MG63 (cell line): ENCODE measurements around the gene LTA4H. TPM values are rescaled to one million over a fixed set of nuclear protein-coding genes. Genes with fewer than 3 reads are reported as not detected.
A peak's percentile ranks its signal among the peaks of the same experiment; 100 is the strongest.

Source experiments
- DNase-seq: peaks from one replicate; pipeline ENCODE4 v3.0.0-alpha.2; 2020
- H3K27me3 ChIP-seq: fragments of 250-450 bp; sonication (Bioruptor Pico); 2 replicates; pipeline ENCODE4 v1.5.1; 2020; ENCODE audit warnings: mild to moderate bottlenecking, moderate library complexity
- H3K36me3 ChIP-seq: fragments of 250-450 bp; sonication (Bioruptor Pico); 2 replicates; pipeline ENCODE4 v1.5.1; 2020; ENCODE audit warnings: mild to moderate bottlenecking, moderate library complexity
- H3K4me3 ChIP-seq: fragments of 250-450 bp; sonication (Bioruptor Pico); 2 replicates; pipeline ENCODE4 v1.5.1; 2020; ENCODE audit warnings: mild to moderate bottlenecking, moderate library complexity
- H3K9me3 ChIP-seq: fragments of 250-450 bp; sonication (Bioruptor Pico); 2 replicates; pipeline ENCODE4 v1.5.1; 2020; ENCODE audit warnings: mild to moderate bottlenecking, moderate library complexity
- total RNA-seq: library from RNA; depleted of rRNA; stranded (reverse); fragments of >200 nt; shearing (Covaris generic); gene quantifications from 2 replicates; pipeline ENCODE4 v1.2.3, GENCODE V29; 2014; ENCODE audit warnings: low replicate concordance

Gene LTA4H
- total RNA-seq, 1 experiment from 2014 or later: 45.7 TPM

DNA sequence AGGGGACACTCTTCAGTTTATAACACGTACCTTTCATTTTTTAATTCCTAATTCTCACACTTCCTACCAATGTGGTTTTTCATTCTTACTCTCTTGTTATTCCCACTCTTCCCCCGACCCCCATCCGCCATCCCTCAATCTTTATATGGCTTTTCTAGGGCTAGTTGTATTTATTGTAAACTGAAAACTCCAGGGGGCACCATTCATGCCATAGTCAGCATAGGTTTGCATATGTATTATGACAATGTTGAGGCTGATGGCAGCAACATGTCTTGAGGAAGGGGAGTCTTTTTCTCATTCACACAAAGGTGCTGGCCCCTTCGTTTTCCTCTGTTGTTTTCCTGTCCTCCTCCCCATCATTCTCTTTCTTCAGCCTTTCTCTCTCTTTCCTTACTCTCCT is 27.7 kb upstream of the LTA4H start:
- no peaks in the 10 kb centered on the region for H3K27me3 ChIP-seq
- no peak for DNase-seq
- no peak overlapping the region for H3K4me3 ChIP-seq
- no peaks in the 10 kb centered on the region for H3K9me3 ChIP-seq
- no peaks in the 10 kb centered on the region for H3K36me3 ChIP-seq

- Histone ChIP-seq H3K4me3 (no peak overlapping the region), H3K9me3 (no peaks in the 10 kb centered on the region), H3K36me3 (no peaks in the 10 kb centered on the region), H3K27me3 (no peaks in the 10 kb centered on the region)
- peak; percentile 61 for DNase-seq
These were observed 26.6 kb upstream of the LTA4H start for GRCh38 chr12:96061864-96062453.

GRCh38 chr12:96061323-96061722 is 25.9 kb upstream of the LTA4H start:
- H3K36me3 ChIP-seq: no peaks in the 10 kb centered on the region
- no peak for DNase-seq
- no peak overlapping the region for H3K4me3 ChIP-seq
- H3K9me3 ChIP-seq: 0 out of 2 replicates have a peak, but pooled peaks cover 3% of the 10 kb centered on the region
- no peaks in the 10 kb centered on the region for H3K27me3 ChIP-seq

- H3K27me3 ChIP-seq: no peaks in the 10 kb centered on the region
- no peaks in the 10 kb centered on the region for H3K36me3 ChIP-seq
- no peak for DNase-seq
- no peak overlapping the region for H3K4me3 ChIP-seq
- H3K9me3 ChIP-seq: 0 out of 2 replicates have a peak, but pooled peaks cover 3% of the 10 kb centered on the region
These were observed 24.7 kb upstream of the LTA4H start for GRCh38 chr12:96060041-96060440.

- Histone ChIP-seq H3K27me3 (no peaks in the 10 kb centered on the region), H3K4me3 (no peak overlapping the region), H3K36me3 (no peaks in the 10 kb centered on the region), H3K9me3 (peaks cover 3% of the 10 kb centered on the region; the same call in 1 of the 2 replicates)
- no peak for DNase-seq
These were observed 22.7 kb upstream of the LTA4H start for GRCh38 chr12:96057986-96058553.

- no peak overlapping the region for H3K4me3 ChIP-seq
These were observed 21.5 kb upstream of the LTA4H start for GRCh38 chr12:96056646-96057455.

DNA sequence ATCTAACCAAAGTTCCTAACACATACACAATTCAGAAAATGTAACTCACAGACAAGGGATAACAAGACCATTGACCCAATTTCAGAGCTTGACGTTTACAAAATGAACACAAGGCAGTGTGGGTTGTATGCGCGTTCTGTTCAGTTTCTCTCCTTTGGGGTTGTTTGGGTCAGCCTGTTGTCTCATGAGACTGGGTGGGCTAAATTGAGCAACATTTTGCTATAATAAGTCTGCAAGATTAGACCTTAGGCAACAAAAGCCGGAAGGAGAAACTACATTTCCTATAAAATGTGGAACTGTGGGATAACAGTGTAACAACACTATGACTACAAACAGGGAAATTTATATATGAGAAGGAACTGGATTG is 18.8 kb upstream of the LTA4H start:
- DNase-seq: no peak
- Histone ChIP-seq H3K9me3 (peaks cover 3% of the 10 kb centered on the region; the same call in 1 of the 2 replicates), H3K27me3 (no peaks in the 10 kb centered on the region), H3K4me3 (no peak overlapping the region), H3K36me3 (no peaks in the 10 kb centered on the region)

More at GRCh38 chr12:96056646-96057455, 21.5 kb upstream of the LTA4H start:
- no peaks in the 10 kb centered on the region for H3K27me3 ChIP-seq
- H3K36me3 ChIP-seq: no peaks in the 10 kb centered on the region
- peaks cover 3% of the 10 kb centered on the region; the same call in 1 of the 2 replicates for H3K9me3 ChIP-seq
- no peak for DNase-seq

- Histone ChIP-seq H3K27me3 (no peaks in the 10 kb centered on the region), H3K4me3 (no peak overlapping the region), H3K9me3 (peaks cover 3% of the 10 kb centered on the region; the same call in 1 of the 2 replicates), H3K36me3 (no peaks in the 10 kb centered on the region)
- DNase-seq: no peak
These were observed 18.3 kb upstream of the LTA4H start for GRCh38 chr12:96053476-96054243.

GRCh38 chr12:96051756-96052485 is 16.5 kb upstream of the LTA4H start:
- Histone ChIP-seq H3K36me3 (no peaks in the 10 kb centered on the region), H3K4me3 (no peak overlapping the region), H3K27me3 (no peaks in the 10 kb centered on the region), H3K9me3 (peaks cover 3% of the 10 kb centered on the region; the same call in 1 of the 2 replicates)
- DNase-seq: no peak

DNA sequence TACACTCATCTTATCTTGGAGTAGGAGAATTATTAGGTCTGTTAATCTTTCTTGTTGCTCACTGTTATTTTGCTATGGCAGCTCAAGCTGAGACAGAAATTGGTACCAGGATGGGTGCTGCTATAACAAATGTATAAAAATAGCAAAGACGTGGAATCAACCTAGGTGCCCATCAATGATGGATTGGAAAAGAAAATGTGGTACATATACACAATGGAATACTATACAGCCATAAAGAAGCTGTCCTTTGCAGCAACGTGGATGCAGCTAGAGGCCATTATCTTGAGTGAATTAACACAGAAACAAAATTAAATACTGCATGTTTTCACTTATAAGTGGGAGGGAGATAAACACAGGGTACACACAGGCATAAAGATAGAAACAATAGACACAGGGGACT is 14.8 kb upstream of the LTA4H start:
- no peaks in the 10 kb centered on the region for H3K36me3 ChIP-seq
- H3K4me3 ChIP-seq: no peak overlapping the region
- H3K27me3 ChIP-seq: no peaks in the 10 kb centered on the region
- DNase-seq: no peak
- H3K9me3 ChIP-seq: no peaks in the 10 kb centered on the region; the same call in 1 of the 2 replicates

GRCh38 chr12:96049101-96049500 is 13.7 kb upstream of the LTA4H start:
- no peak for DNase-seq
- Histone ChIP-seq H3K27me3 (no peaks in the 10 kb centered on the region), H3K9me3 (no peaks in the 10 kb centered on the region), H3K36me3 (no peaks in the 10 kb centered on the region), H3K4me3 (no peak overlapping the region)

GRCh38 chr12:96048393-96048969 is 13.1 kb upstream of the LTA4H start:
- Histone ChIP-seq H3K9me3 (no peaks in the 10 kb centered on the region), H3K36me3 (no peaks in the 10 kb centered on the region), H3K4me3 (no peak overlapping the region), H3K27me3 (no peaks in the 10 kb centered on the region)
- no peak for DNase-seq

GRCh38 chr12:96047229-96048211 is 12.1 kb upstream of the LTA4H start:
- no peaks in the 10 kb centered on the region for H3K36me3 ChIP-seq
- no peaks in the 10 kb centered on the region for H3K9me3 ChIP-seq
- DNase-seq: peak; percentile 19
- H3K27me3 ChIP-seq: no peaks in the 10 kb centered on the region
- no peak overlapping the region for H3K4me3 ChIP-seq

DNA sequence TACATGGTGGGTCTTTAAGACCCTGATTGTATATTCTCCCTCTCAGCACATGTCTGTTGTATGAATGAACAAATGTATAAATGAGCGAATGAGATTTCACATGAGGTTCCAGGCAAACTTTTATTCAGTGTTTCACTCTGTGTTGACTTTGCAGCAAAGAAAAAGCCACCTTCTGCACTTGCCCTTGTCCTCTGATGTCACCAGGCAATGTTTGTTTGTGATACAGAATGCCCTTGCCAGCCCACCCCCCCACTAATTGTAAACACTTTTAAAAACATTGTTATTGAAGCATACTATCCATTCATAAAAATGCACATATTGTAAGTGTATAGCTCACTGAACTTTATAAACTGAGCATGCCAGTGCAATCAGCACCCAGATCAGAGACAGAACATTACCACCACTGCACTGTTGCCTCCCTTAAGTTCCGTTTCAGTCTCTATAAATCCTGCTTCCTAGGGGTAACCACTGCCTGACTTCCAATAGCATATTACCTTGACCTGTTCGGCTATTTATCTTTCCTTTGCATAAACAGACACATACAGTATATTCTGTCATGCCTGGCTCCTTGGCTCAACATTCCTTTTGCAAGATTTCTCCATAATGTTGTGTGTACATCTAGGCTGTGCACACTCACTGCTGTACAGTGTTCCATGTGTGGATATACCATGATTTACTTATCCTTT is 11.3 kb upstream of the LTA4H start:
- no peak overlapping the region for H3K4me3 ChIP-seq
- DNase-seq: no peak
- H3K9me3 ChIP-seq: no peaks in the 10 kb centered on the region
- no peaks in the 10 kb centered on the region for H3K36me3 ChIP-seq
- H3K27me3 ChIP-seq: no peaks in the 10 kb centered on the region
